Liver (tissue), 9 donors: ENCODE results near the gene CSMD2. TPM values are rescaled to one million over a fixed set of nuclear protein-coding genes. Genes with fewer than 3 reads are reported as not detected.

Experiments
- DNase-seq: peaks from one replicate; pipeline ENCODE4 v3.0.0-alpha.2; 2017; ENCODE audit warnings: low spot score
- H3K27ac ChIP-seq, 2 donors: one replicate each; pipeline ENCODE4 v1.7.0; 2013; ENCODE audit warnings: inconsistent platforms in 2 of 2, low read length in 2 of 2, control low read depth in 1 of 2, low read depth in 1 of 2, mild to moderate bottlenecking in 1 of 2
- H3K27me3 ChIP-seq, 4 donors: one replicate each; pipeline versions ENCODE4 v1.6.1 to v1.7.0; 2013; ENCODE audit warnings: low read length in 3 of 4, inconsistent platforms in 1 of 4, mild to moderate bottlenecking in 1 of 4, moderate library complexity in 1 of 4; ENCODE audit not compliant: control insufficient read depth in 4 of 4, insufficient read depth in 4 of 4
- H3K36me3 ChIP-seq, 4 donors: one replicate each; pipeline versions ENCODE4 v1.6.1 to v1.7.0; 2013; ENCODE audit warnings: low read length in 3 of 4, mild to moderate bottlenecking in 3 of 4, low read depth in 1 of 4, moderate library complexity in 1 of 4; ENCODE audit not compliant: control insufficient read depth in 4 of 4, insufficient read depth in 3 of 4
- H3K4me1 ChIP-seq, 4 donors: one replicate each; pipeline versions ENCODE4 v1.6.1 to v1.7.0; 2013; ENCODE audit warnings: low read length in 3 of 4, mild to moderate bottlenecking in 3 of 4, moderate library complexity in 1 of 4; ENCODE audit not compliant: control insufficient read depth in 4 of 4, insufficient read depth in 4 of 4
- H3K4me3 ChIP-seq, 3 donors: one replicate each; pipeline versions ENCODE4 v1.6.1 to v1.7.0; 2013; ENCODE audit warnings: low read length in 3 of 3, control low read depth in 1 of 3, low read depth in 1 of 3, mild to moderate bottlenecking in 1 of 3
- H3K9ac ChIP-seq, 2 donors: one replicate each; pipeline ENCODE4 v1.7.0; 2013; ENCODE audit warnings: low read length in 2 of 2, mild to moderate bottlenecking in 2 of 2, moderate library complexity in 2 of 2, control low read depth in 1 of 2, low read depth in 1 of 2
- H3K9me3 ChIP-seq, 4 donors: one replicate each; pipeline versions ENCODE4 v1.6.1 to v1.7.0; 2013; ENCODE audit warnings: low read length in 3 of 4; ENCODE audit not compliant: control insufficient read depth in 4 of 4
- ATF3 ChIP-seq: IDR thresholded peaks from 2 replicates; pipeline ENCODE4 v1.6.1; 2016; ENCODE audit warnings: antibody characterized with exemption
- CTCF ChIP-seq: fragments of 150-350 bp; IDR thresholded peaks from 2 replicates; pipeline ENCODE4 v1.5.1; 2017; ENCODE audit warnings: improper control_type of control experiment, low read depth, low read length; ENCODE audit not compliant: missing input control
- EGR1 ChIP-seq, 2 donors: IDR thresholded peaks; 2 replicates each; pipeline ENCODE4 v1.6.1; 2016 to 2018; ENCODE audit warnings: antibody characterized with exemption in 2 of 2, low read depth in 2 of 2
- FOXA1 ChIP-seq: IDR thresholded peaks from 2 replicates; pipeline ENCODE4 v1.6.1; 2016; ENCODE audit warnings: antibody characterized with exemption
- FOXA2 ChIP-seq: IDR thresholded peaks from 2 replicates; pipeline ENCODE4 v1.6.1; 2016; ENCODE audit warnings: antibody characterized with exemption
- HNF4A ChIP-seq, 2 donors: conservative IDR thresholded peaks; 2 replicates each; pipeline ENCODE4 v1.6.1; 2016; ENCODE audit warnings: antibody characterized with exemption in 2 of 2, mild to moderate bottlenecking in 2 of 2
- JUND ChIP-seq, 2 donors: IDR thresholded peaks; 2 replicates each; pipeline ENCODE4 v1.6.1; 2016; ENCODE audit warnings: antibody characterized with exemption in 2 of 2
- NR2F2 ChIP-seq: IDR thresholded peaks from 2 replicates; pipeline ENCODE4 v1.6.1; 2016; ENCODE audit warnings: antibody characterized with exemption
- RAD21 ChIP-seq, 2 donors: IDR thresholded peaks; 2 replicates each; pipeline ENCODE4 v1.6.1; 2016; ENCODE audit warnings: antibody characterized with exemption in 2 of 2, mild to moderate bottlenecking in 2 of 2
- REST ChIP-seq: IDR thresholded peaks from 2 replicates; pipeline ENCODE4 v1.6.1; 2016; ENCODE audit warnings: antibody characterized with exemption, mild to moderate bottlenecking
- RXRA ChIP-seq, 2 donors: IDR thresholded peaks; 2 replicates each; pipeline ENCODE4 v1.6.1; 2017 to 2018; ENCODE audit warnings: antibody characterized with exemption in 2 of 2, mild to moderate bottlenecking in 1 of 2
- SP1 ChIP-seq: IDR thresholded peaks from 2 replicates; pipeline ENCODE4 v1.6.1; 2018; ENCODE audit warnings: antibody characterized with exemption, mild to moderate bottlenecking
- YY1 ChIP-seq: IDR thresholded peaks from 2 replicates; pipeline ENCODE4 v1.6.1; 2016; ENCODE audit warnings: antibody characterized with exemption, mild to moderate bottlenecking
- ZBTB33 ChIP-seq: IDR thresholded peaks from 2 replicates; pipeline ENCODE4 v1.6.1; 2016; ENCODE audit warnings: antibody characterized with exemption
- WGBS: extraction: QIAGEN DNeasy Blood & Tissue Kit; methylation state at CpG from one replicate; pipeline ENCODE4 v1.1.7; 2013; 5-methylcytosine and 5-hydroxymethylcytosine counted together
- polyA plus RNA-seq, 2 donors: library from polyadenylated mRNA; stranded (reverse) in 1 of 2; unstranded in 1 of 2; fragments of 200-250 nt in 1 of 2; fragments of >200 nt in 1 of 2; fragmentation: Nextera tagmentation in 1 of 2; extraction: Ambion mirVana in 1 of 2; gene quantifications; one replicate each; pipeline versions ENCODE4 v1.2.1 to v1.2.3, GENCODE V29; 2013 to 2015
- total RNA-seq, 2 donors: library from RNA; depleted of rRNA; stranded (reverse); fragments of >200 nt; gene quantifications; one replicate each; pipeline ENCODE4 v1.2.3, GENCODE V29; 2014
- donor health status: healthy.
- donor health status: healthy.
- donor health status: healthy.
- donor health status: healthy.
- donor health status: healthy.

Gene CSMD2
- total and polyA plus RNA-seq, 4 donors: 0.08 to 0.09 TPM; not detected in 2

- TF ChIP-seq SP1 (no peak), CTCF (no peak), REST (no peak), EGR1 (IDR thresholded peaks at IDR 0.05; ENCODE audit: low read depth in 2 of 2) (no peak), RXRA (IDR thresholded peaks at IDR 0.05) (no peak), HNF4A (conservative IDR thresholded peaks at IDR 0.05) (no peak), ATF3 (no peak), YY1 (no peak), RAD21 (IDR thresholded peaks at IDR 0.05) (no peak), FOXA1 (no peak), JUND (IDR thresholded peaks at IDR 0.05) (no peak), ZBTB33 (no peak), FOXA2 (no peak), NR2F2 (no peak)
- no peaks in the 10 kb centered on the region for H3K36me3 ChIP-seq
- no peak overlapping the region for H3K27ac ChIP-seq
- H3K27me3 ChIP-seq: no peaks in the 10 kb centered on the region
- no peaks in the 10 kb centered on the region for H3K9me3 ChIP-seq
- DNase-seq: no peak
- WGBS: 54% methylated on average over 3 of the region's 3 CpGs
- H3K9ac ChIP-seq: no peak overlapping the region
- no peak overlapping the region for H3K4me3 ChIP-seq
- peaks cover 0 to 4% (median 2%) of the 10 kb centered on the region in 4 donors for H3K4me1 ChIP-seq
Observed at GRCh38 chr1:33573661-33574060, 591.4 kb downstream of the CSMD2 start.

GRCh38 chr1:33572387-33572786 is 592.6 kb downstream of the CSMD2 start:
- no peak for DNase-seq
- no peak for TF ChIP-seq CTCF
- TF ChIP-seq JUND (IDR thresholded peaks at IDR 0.05): no peak
- TF ChIP-seq SP1: no peak
- no peak for TF ChIP-seq RAD21 (IDR thresholded peaks at IDR 0.05)
- no peak for TF ChIP-seq ATF3
- peak; percentile 16 for TF ChIP-seq NR2F2
- Histone ChIP-seq H3K4me1 (no peaks in the 10 kb centered on the region), H3K27ac (no peak overlapping the region), H3K27me3 (no peaks in the 10 kb centered on the region), H3K9me3 (no peaks in the 10 kb centered on the region), H3K9ac (no peak overlapping the region), H3K4me3 (no peak overlapping the region), H3K36me3 (no peaks in the 10 kb centered on the region)
- 89% methylated on average over 5 of the region's 5 CpGs for WGBS
